Liver (tissue), 9 donors: ENCODE measurements around the gene LYPD4. TPM values are rescaled to one million over a fixed set of nuclear protein-coding genes. Genes with fewer than 3 reads are reported as not detected.

Source experiments
- DNase-seq: peaks from one replicate; pipeline ENCODE4 v3.0.0-alpha.2; 2017; ENCODE audit warnings: low spot score
- H3K27ac ChIP-seq, 2 donors: one replicate each; pipeline ENCODE4 v1.7.0; 2013; ENCODE audit warnings: inconsistent platforms in 2 of 2, low read length in 2 of 2, control low read depth in 1 of 2, low read depth in 1 of 2, mild to moderate bottlenecking in 1 of 2
- H3K27me3 ChIP-seq, 4 donors: one replicate each; pipeline versions ENCODE4 v1.6.1 to v1.7.0; 2013; ENCODE audit warnings: low read length in 3 of 4, inconsistent platforms in 1 of 4, mild to moderate bottlenecking in 1 of 4, moderate library complexity in 1 of 4; ENCODE audit not compliant: control insufficient read depth in 4 of 4, insufficient read depth in 4 of 4
- H3K36me3 ChIP-seq, 4 donors: one replicate each; pipeline versions ENCODE4 v1.6.1 to v1.7.0; 2013; ENCODE audit warnings: low read length in 3 of 4, mild to moderate bottlenecking in 3 of 4, low read depth in 1 of 4, moderate library complexity in 1 of 4; ENCODE audit not compliant: control insufficient read depth in 4 of 4, insufficient read depth in 3 of 4
- H3K4me1 ChIP-seq, 4 donors: one replicate each; pipeline versions ENCODE4 v1.6.1 to v1.7.0; 2013; ENCODE audit warnings: low read length in 3 of 4, mild to moderate bottlenecking in 3 of 4, moderate library complexity in 1 of 4; ENCODE audit not compliant: control insufficient read depth in 4 of 4, insufficient read depth in 4 of 4
- H3K4me3 ChIP-seq, 3 donors: one replicate each; pipeline versions ENCODE4 v1.6.1 to v1.7.0; 2013; ENCODE audit warnings: low read length in 3 of 3, control low read depth in 1 of 3, low read depth in 1 of 3, mild to moderate bottlenecking in 1 of 3
- H3K9ac ChIP-seq, 2 donors: one replicate each; pipeline ENCODE4 v1.7.0; 2013; ENCODE audit warnings: low read length in 2 of 2, mild to moderate bottlenecking in 2 of 2, moderate library complexity in 2 of 2, control low read depth in 1 of 2, low read depth in 1 of 2
- H3K9me3 ChIP-seq, 4 donors: one replicate each; pipeline versions ENCODE4 v1.6.1 to v1.7.0; 2013; ENCODE audit warnings: low read length in 3 of 4; ENCODE audit not compliant: control insufficient read depth in 4 of 4
- CTCF ChIP-seq: fragments of 150-350 bp; IDR thresholded peaks from 2 replicates; pipeline ENCODE4 v1.5.1; 2017; ENCODE audit warnings: improper control_type of control experiment, low read depth, low read length; ENCODE audit not compliant: missing input control
- EGR1 ChIP-seq, 2 donors: IDR thresholded peaks; 2 replicates each; pipeline ENCODE4 v1.6.1; 2016 to 2018; ENCODE audit warnings: antibody characterized with exemption in 2 of 2, low read depth in 2 of 2
- FOXA1 ChIP-seq: IDR thresholded peaks from 2 replicates; pipeline ENCODE4 v1.6.1; 2016; ENCODE audit warnings: antibody characterized with exemption
- FOXA2 ChIP-seq: IDR thresholded peaks from 2 replicates; pipeline ENCODE4 v1.6.1; 2016; ENCODE audit warnings: antibody characterized with exemption
- GABPA ChIP-seq, 2 donors: IDR thresholded peaks in 1 of 2; conservative IDR thresholded peaks in 1 of 2; 2 replicates each; pipeline ENCODE4 v1.6.1; 2016; ENCODE audit warnings: antibody characterized with exemption in 2 of 2, mild to moderate bottlenecking in 1 of 2, moderate library complexity in 1 of 2
- HNF4A ChIP-seq, 2 donors: conservative IDR thresholded peaks; 2 replicates each; pipeline ENCODE4 v1.6.1; 2016; ENCODE audit warnings: antibody characterized with exemption in 2 of 2, mild to moderate bottlenecking in 2 of 2
- HNF4G ChIP-seq: IDR thresholded peaks from 2 replicates; pipeline ENCODE4 v1.6.1; 2016; ENCODE audit warnings: antibody characterized with exemption
- JUND ChIP-seq, 2 donors: IDR thresholded peaks; 2 replicates each; pipeline ENCODE4 v1.6.1; 2016; ENCODE audit warnings: antibody characterized with exemption in 2 of 2
- MAX ChIP-seq: IDR thresholded peaks from 2 replicates; pipeline ENCODE4 v1.6.1; 2016; ENCODE audit warnings: antibody characterized with exemption
- NR2F2 ChIP-seq: IDR thresholded peaks from 2 replicates; pipeline ENCODE4 v1.6.1; 2016; ENCODE audit warnings: antibody characterized with exemption
- RAD21 ChIP-seq, 2 donors: IDR thresholded peaks; 2 replicates each; pipeline ENCODE4 v1.6.1; 2016; ENCODE audit warnings: antibody characterized with exemption in 2 of 2, mild to moderate bottlenecking in 2 of 2
- REST ChIP-seq: IDR thresholded peaks from 2 replicates; pipeline ENCODE4 v1.6.1; 2016; ENCODE audit warnings: antibody characterized with exemption, mild to moderate bottlenecking
- RXRA ChIP-seq, 2 donors: IDR thresholded peaks; 2 replicates each; pipeline ENCODE4 v1.6.1; 2017 to 2018; ENCODE audit warnings: antibody characterized with exemption in 2 of 2, mild to moderate bottlenecking in 1 of 2
- SP1 ChIP-seq: IDR thresholded peaks from 2 replicates; pipeline ENCODE4 v1.6.1; 2018; ENCODE audit warnings: antibody characterized with exemption, mild to moderate bottlenecking
- TAF1 ChIP-seq: conservative IDR thresholded peaks from 2 replicates; pipeline ENCODE4 v1.6.1; 2016; ENCODE audit warnings: antibody characterized with exemption, mild to moderate bottlenecking
- YY1 ChIP-seq: IDR thresholded peaks from 2 replicates; pipeline ENCODE4 v1.6.1; 2016; ENCODE audit warnings: antibody characterized with exemption, mild to moderate bottlenecking
- ZBTB33 ChIP-seq: IDR thresholded peaks from 2 replicates; pipeline ENCODE4 v1.6.1; 2016; ENCODE audit warnings: antibody characterized with exemption
- WGBS: extraction: QIAGEN DNeasy Blood & Tissue Kit; methylation state at CpG from one replicate; pipeline ENCODE4 v1.1.7; 2013; 5-methylcytosine and 5-hydroxymethylcytosine counted together
- polyA plus RNA-seq, 2 donors: library from polyadenylated mRNA; stranded (reverse) in 1 of 2; unstranded in 1 of 2; fragments of 200-250 nt in 1 of 2; fragments of >200 nt in 1 of 2; fragmentation: Nextera tagmentation in 1 of 2; extraction: Ambion mirVana in 1 of 2; gene quantifications; one replicate each; pipeline versions ENCODE4 v1.2.1 to v1.2.3, GENCODE V29; 2013 to 2015
- total RNA-seq, 2 donors: library from RNA; depleted of rRNA; stranded (reverse); fragments of >200 nt; gene quantifications; one replicate each; pipeline ENCODE4 v1.2.3, GENCODE V29; 2014
- TF ChIP-seq, protein P1 (sequence below): IDR thresholded peaks from 2 replicates; pipeline ENCODE4 v1.6.1; 2016; ENCODE audit warnings: antibody characterized with exemption
- donor health status: healthy.
- donor health status: healthy.
- donor health status: healthy.
- donor health status: healthy.
- donor health status: healthy.

LYPD4 gene
- total and polyA plus RNA-seq, 4 donors = not detected

GRCh38 chr19:41862445-41862986 is 18.0 kb upstream of the LYPD4 start:
- Histone ChIP-seq H3K27ac (no peak overlapping the region), H3K9ac (no peak overlapping the region), H3K4me3 (no peak overlapping the region), H3K9me3 (no peaks in the 10 kb centered on the region), H3K27me3 (no peaks in the 10 kb centered on the region), H3K4me1 (peaks cover 4 to 30% (median 25%) of the 10 kb centered on the region in 4 donors), H3K36me3 (peaks cover 11 to 44% (median 37%) of the 10 kb centered on the region in 4 donors)
- TF ChIP-seq YY1 = no peak
- TF ChIP-seq SP1 = no peak
- TF ChIP-seq CTCF = no peak
- TF ChIP-seq EGR1 (IDR thresholded peaks at IDR 0.05; ENCODE audit: low read depth in 2 of 2) = no peak
- no peak for TF ChIP-seq RAD21 (IDR thresholded peaks at IDR 0.05)
- no peak for TF ChIP-seq GABPA (IDR thresholded peaks at IDR 0.05 in 1 of 2, conservative IDR thresholded peaks at IDR 0.05 in 1 of 2)
- no peak for TF ChIP-seq HNF4G
- TF ChIP-seq TAF1 = no peak
- no peak for TF ChIP-seq JUND (IDR thresholded peaks at IDR 0.05)
- no peak for DNase-seq
- 83% methylated on average over 2 of the region's 2 CpGs for WGBS

GRCh38 chr19:41861846-41862245 is 17.4 kb upstream of the LYPD4 start:
- Histone ChIP-seq H3K36me3 (peaks cover 9 to 40% (median 37%) of the 10 kb centered on the region in 4 donors), H3K4me1 (peaks cover 4 to 30% (median 25%) of the 10 kb centered on the region in 4 donors), H3K9me3 (no peaks in the 10 kb centered on the region), H3K9ac (no peak overlapping the region), H3K4me3 (no peak overlapping the region), H3K27me3 (no peaks in the 10 kb centered on the region), H3K27ac (no peak overlapping the region)
- 84% methylated on average over 9 of the region's 9 CpGs for WGBS
- no peak for DNase-seq
- TF ChIP-seq HNF4G = no peak
- TF ChIP-seq, protein P1, sequence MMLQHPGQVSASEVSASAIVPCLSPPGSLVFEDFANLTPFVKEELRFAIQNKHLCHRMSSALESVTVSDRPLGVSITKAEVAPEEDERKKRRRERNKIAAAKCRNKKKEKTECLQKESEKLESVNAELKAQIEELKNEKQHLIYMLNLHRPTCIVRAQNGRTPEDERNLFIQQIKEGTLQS = no peak
- TF ChIP-seq YY1 = no peak
- TF ChIP-seq TAF1 = no peak
- TF ChIP-seq CTCF = no peak
- TF ChIP-seq ZBTB33 = no peak
- no peak for TF ChIP-seq FOXA1
- no peak for TF ChIP-seq RAD21 (IDR thresholded peaks at IDR 0.05)
- no peak for TF ChIP-seq SP1
- no peak for TF ChIP-seq MAX
- no peak for TF ChIP-seq EGR1 (IDR thresholded peaks at IDR 0.05; ENCODE audit: low read depth in 2 of 2)
- no peak for TF ChIP-seq RXRA (IDR thresholded peaks at IDR 0.05)
- no peak for TF ChIP-seq REST
- TF ChIP-seq NR2F2 = no peak
- no peak for TF ChIP-seq JUND (IDR thresholded peaks at IDR 0.05)
- TF ChIP-seq HNF4A (conservative IDR thresholded peaks at IDR 0.05) = no peak
- no peak for TF ChIP-seq GABPA (IDR thresholded peaks at IDR 0.05 in 1 of 2, conservative IDR thresholded peaks at IDR 0.05 in 1 of 2)
- no peak for TF ChIP-seq FOXA2
